Measurements from ENCODE around the gene VGLL4.

VGLL4 gene

DNA sequence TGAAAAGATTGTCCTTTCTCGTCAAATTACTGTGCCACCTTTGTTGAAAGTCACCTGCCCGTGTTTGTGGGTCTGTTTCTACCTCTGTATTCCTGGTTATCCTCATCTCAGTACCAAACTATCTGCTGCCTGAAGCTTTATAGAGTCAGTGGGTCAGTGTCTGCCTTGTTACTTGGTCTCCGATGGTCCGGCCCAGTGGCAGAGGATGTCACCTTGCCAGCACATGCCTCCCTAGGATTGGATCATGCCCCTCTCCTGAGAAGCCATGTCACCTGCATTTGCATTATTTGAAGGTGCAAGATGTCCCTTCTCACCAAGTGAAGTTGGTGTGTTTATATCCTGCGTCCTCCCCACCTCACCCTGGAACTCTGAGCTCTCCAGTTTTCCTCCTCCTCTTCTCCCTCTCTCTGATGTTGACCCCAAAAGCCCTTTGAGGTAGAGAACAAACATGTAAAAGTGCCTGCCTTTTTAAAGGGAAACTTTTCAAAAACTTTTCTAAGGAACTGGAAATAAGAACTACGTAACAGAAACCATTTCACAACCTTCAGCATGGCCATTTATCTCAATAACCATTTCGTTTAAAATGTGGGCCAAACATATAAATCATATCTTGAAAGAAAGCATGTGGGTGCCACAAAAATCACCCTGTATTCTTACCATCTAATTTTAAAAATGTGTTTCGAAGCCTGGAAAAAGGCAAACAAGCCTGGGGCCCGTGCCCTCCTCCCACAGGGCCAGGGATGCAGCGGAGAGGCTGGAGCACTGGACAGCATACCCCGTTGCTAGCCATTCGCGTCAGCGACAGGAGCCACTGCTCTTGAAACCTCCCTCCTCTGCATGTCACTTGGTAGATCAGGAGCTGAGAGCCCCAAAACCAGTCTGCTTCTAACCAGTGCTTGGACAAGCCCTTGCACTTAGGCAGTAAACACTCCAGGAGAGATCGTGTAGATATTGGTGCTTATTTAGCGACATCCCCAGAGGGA lies 102.1 kb downstream of the VGLL4 start:
- no peak for DNase-seq (ENCODE audit: low read depth, low spot score)
- H3K27me3 ChIP-seq (ENCODE audit: insufficient read depth, insufficient read length), result no peaks in the 10 kb centered on the region
- no peaks in the 10 kb centered on the region for H3K36me3 ChIP-seq (ENCODE audit: insufficient read depth, insufficient read length, low read length)
- H3K9me3 ChIP-seq (ENCODE audit: insufficient read depth, low read length), result no peaks in the 10 kb centered on the region
- peaks cover 8% of the 10 kb centered on the region for H3K4me1 ChIP-seq (ENCODE audit: insufficient read depth, insufficient read length)
- no peak overlapping the region for H3K9ac ChIP-seq (ENCODE audit: insufficient read length, low read depth)
- TF ChIP-seq ZNF274 (IDR thresholded peaks at IDR 0.05; ENCODE audit: low read depth, low read length), result no peak
- TF ChIP-seq YY1 (IDR thresholded peaks at IDR 0.05; ENCODE audit: insufficient read depth, insufficient read length), result no peak
- TF ChIP-seq SUZ12 (IDR thresholded peaks at IDR 0.05; ENCODE audit: extremely low read depth, insufficient read depth, insufficient read length), result no peak
- no peak overlapping the region for H3K4me3 ChIP-seq (ENCODE audit: insufficient read length, low read depth)

DNA sequence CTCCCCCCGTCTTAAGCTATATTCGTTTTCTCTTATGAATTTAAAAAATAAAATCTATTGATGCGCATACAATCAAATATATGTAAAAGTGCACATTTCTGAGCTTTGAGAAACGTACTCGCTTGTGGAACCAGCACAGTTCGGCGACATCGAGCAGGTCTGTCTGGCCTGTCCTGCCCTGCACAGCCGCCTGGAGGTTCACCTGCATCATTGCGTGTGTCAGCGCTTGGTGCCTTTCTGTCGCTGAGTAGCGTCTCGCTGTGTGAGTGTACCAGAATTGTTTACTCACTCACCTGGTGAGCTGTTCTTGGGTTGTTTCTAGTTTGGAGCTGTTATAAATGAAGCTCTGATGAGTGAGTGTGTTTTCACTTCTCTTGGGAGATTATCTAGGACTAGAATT lies 104.0 kb downstream of the VGLL4 start:
- Histone ChIP-seq H3K9me3 (ENCODE audit: insufficient read depth, low read length) (no peaks in the 10 kb centered on the region), H3K9ac (ENCODE audit: insufficient read length, low read depth) (no peak overlapping the region), H3K4me1 (ENCODE audit: insufficient read depth, insufficient read length) (peaks cover 3% of the 10 kb centered on the region), H3K4me3 (ENCODE audit: insufficient read length, low read depth) (no peak overlapping the region), H3K36me3 (ENCODE audit: insufficient read depth, insufficient read length, low read length) (no peaks in the 10 kb centered on the region), H3K27me3 (ENCODE audit: insufficient read depth, insufficient read length) (no peaks in the 10 kb centered on the region)
- TF ChIP-seq SUZ12 (IDR thresholded peaks at IDR 0.05; ENCODE audit: extremely low read depth, insufficient read depth, insufficient read length), result no peak
- TF ChIP-seq YY1 (IDR thresholded peaks at IDR 0.05; ENCODE audit: insufficient read depth, insufficient read length), result no peak
- TF ChIP-seq ZNF274 (IDR thresholded peaks at IDR 0.05; ENCODE audit: low read depth, low read length), result no peak
- no peak for DNase-seq (ENCODE audit: low read depth, low spot score)

DNA sequence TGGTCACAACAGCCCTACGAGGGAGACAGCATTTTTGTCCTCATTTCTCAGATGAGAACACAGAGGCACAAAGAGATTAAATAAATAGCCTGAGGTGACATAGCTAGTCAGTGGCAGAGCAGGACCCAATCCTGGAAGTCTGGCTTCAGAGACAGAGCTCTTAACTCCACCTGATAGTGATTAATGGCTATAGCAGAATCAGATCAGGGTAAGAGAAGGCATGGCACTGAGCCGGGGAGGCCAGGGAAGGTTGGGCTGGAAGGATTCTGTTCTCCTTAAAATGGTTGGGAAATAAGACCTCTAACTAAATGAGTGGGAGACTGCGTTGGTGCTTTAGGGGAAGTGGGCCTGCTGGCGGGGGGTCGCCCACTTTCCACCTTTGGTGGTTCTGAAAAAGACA lies 104.5 kb downstream of the VGLL4 start:
- Histone ChIP-seq H3K27me3 (ENCODE audit: insufficient read depth, insufficient read length) (no peaks in the 10 kb centered on the region), H3K9ac (ENCODE audit: insufficient read length, low read depth) (no peak overlapping the region), H3K36me3 (ENCODE audit: insufficient read depth, insufficient read length, low read length) (no peaks in the 10 kb centered on the region), H3K4me1 (ENCODE audit: insufficient read depth, insufficient read length) (peaks cover 5% of the 10 kb centered on the region), H3K9me3 (ENCODE audit: insufficient read depth, low read length) (no peaks in the 10 kb centered on the region), H3K4me3 (ENCODE audit: insufficient read length, low read depth) (no peak overlapping the region)
- DNase-seq (ENCODE audit: low read depth, low spot score), result no peak
- TF ChIP-seq SUZ12 (IDR thresholded peaks at IDR 0.05; ENCODE audit: extremely low read depth, insufficient read depth, insufficient read length) (no peak), YY1 (IDR thresholded peaks at IDR 0.05; ENCODE audit: insufficient read depth, insufficient read length) (no peak), ZNF274 (IDR thresholded peaks at IDR 0.05; ENCODE audit: low read depth, low read length) (no peak)

DNA sequence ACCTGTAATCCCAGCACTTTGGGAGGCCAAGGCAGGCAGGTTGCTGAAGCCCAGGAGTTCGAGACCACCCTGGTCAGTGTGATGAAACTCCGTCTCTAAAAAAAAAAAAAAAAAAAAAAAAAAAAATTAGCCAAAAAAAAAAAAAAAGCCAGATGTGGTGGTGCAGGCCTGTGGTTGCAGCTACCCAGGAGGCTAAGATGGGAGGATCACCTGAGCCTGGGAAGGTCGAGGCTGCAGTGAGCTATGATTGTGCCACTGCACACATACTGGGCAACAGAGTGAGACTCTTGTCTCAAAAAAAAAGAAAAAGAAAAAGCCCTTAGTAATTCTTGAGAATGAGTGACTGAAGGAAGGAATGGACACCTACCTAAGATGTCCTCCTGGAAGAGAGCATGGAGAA lies 105.1 kb downstream of the VGLL4 start:
- no peaks in the 10 kb centered on the region for H3K27me3 ChIP-seq (ENCODE audit: insufficient read depth, insufficient read length)
- TF ChIP-seq SUZ12 (IDR thresholded peaks at IDR 0.05; ENCODE audit: extremely low read depth, insufficient read depth, insufficient read length) (no peak), ZNF274 (IDR thresholded peaks at IDR 0.05; ENCODE audit: low read depth, low read length) (no peak), YY1 (IDR thresholded peaks at IDR 0.05; ENCODE audit: insufficient read depth, insufficient read length) (no peak)
- H3K4me1 ChIP-seq (ENCODE audit: insufficient read depth, insufficient read length), result peaks cover 9% of the 10 kb centered on the region
- H3K9me3 ChIP-seq (ENCODE audit: insufficient read depth, low read length), result no peaks in the 10 kb centered on the region
- no peak overlapping the region for H3K9ac ChIP-seq (ENCODE audit: insufficient read length, low read depth)
- no peaks in the 10 kb centered on the region for H3K36me3 ChIP-seq (ENCODE audit: insufficient read depth, insufficient read length, low read length)
- no peak overlapping the region for H3K4me3 ChIP-seq (ENCODE audit: insufficient read length, low read depth)
- DNase-seq (ENCODE audit: low read depth, low spot score), result no peak

DNA sequence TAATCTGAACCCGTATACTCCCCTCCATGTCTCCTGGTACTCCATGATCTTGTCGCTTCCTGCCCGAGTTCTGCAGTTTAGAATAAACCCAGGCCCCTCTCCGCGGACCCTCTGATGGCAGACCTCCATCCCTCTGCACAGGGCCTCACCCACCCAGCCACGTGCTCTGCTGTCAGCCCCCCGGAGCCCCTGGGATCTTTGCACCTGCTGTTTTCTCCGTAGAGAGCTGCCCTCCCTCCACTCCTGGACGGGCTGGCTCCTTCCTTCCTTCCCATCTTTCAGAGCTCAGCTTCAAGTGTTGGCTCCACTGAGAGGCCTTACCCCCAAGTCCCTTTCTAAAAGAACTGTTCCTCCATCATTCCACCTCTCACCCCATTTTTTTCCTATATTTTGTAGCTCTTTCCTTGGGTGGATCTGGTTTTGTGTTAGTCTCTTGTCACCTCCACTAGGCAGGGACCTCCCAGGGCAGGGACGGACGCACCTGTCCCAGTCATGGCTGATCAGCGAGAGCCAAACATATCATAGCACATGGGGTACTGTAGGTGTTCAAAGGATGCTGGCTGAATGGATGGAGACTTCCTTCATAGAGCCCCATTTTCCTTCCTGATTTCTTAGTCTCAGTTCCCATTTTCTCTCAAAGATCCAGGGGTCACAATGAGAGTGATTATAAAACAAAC lies 106.6 kb downstream of the VGLL4 start:
- DNase-seq (ENCODE audit: low read depth, low spot score), result no peak
- no peaks in the 10 kb centered on the region for H3K27me3 ChIP-seq (ENCODE audit: insufficient read depth, insufficient read length)
- no peaks in the 10 kb centered on the region for H3K36me3 ChIP-seq (ENCODE audit: insufficient read depth, insufficient read length, low read length)
- no peak overlapping the region for H3K4me3 ChIP-seq (ENCODE audit: insufficient read length, low read depth)
- H3K9ac ChIP-seq (ENCODE audit: insufficient read length, low read depth), result no peak overlapping the region
- H3K9me3 ChIP-seq (ENCODE audit: insufficient read depth, low read length), result no peaks in the 10 kb centered on the region
- TF ChIP-seq SUZ12 (IDR thresholded peaks at IDR 0.05; ENCODE audit: extremely low read depth, insufficient read depth, insufficient read length) (no peak), YY1 (IDR thresholded peaks at IDR 0.05; ENCODE audit: insufficient read depth, insufficient read length) (no peak), ZNF274 (IDR thresholded peaks at IDR 0.05; ENCODE audit: low read depth, low read length) (no peak)
- peaks cover 11% of the 10 kb centered on the region for H3K4me1 ChIP-seq (ENCODE audit: insufficient read depth, insufficient read length)

DNA sequence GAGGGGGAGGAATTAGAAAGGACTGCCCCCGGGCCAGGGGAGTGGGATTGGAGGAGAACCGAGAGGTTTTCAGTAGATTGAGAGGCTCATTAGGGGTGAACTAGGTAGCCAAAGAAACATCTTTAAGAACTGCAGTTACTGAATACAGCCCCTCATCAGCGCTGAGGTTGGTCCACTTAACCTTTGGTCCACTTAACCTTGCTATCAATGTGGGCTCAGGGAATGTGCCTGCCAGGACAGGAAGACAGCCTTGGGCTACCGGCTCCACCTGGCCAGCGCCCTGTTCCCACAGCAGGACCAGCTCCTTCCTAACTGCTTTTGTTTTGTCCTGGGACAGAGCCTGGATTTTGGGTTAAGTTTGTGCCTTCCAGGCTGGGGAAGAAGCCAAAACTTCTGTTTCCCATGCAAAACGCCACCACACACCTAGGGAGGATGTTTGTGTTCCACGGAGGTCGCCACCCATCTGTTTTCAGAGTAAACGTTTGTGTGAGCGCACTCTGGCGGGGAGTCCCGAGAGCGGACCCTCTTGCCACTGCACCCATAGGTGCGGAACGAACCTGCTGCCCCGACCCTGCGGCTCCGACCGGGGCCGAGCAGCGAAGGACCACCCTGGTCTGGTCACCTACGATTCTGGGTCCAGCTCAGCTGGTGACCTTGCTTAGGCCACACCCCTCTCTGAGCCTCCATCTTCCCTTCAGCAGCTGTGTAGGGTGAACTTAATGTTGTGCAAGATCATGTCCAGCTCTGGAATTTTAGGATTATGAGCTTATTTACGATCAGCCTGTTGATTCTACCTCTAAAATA lies 107.4 kb downstream of the VGLL4 start:
- no peak for DNase-seq (ENCODE audit: low read depth, low spot score)
- Histone ChIP-seq H3K4me1 (ENCODE audit: insufficient read depth, insufficient read length) (peaks cover 11% of the 10 kb centered on the region), H3K9ac (ENCODE audit: insufficient read length, low read depth) (no peak overlapping the region), H3K4me3 (ENCODE audit: insufficient read length, low read depth) (no peak overlapping the region), H3K9me3 (ENCODE audit: insufficient read depth, low read length) (no peaks in the 10 kb centered on the region), H3K36me3 (ENCODE audit: insufficient read depth, insufficient read length, low read length) (no peaks in the 10 kb centered on the region), H3K27me3 (ENCODE audit: insufficient read depth, insufficient read length) (no peaks in the 10 kb centered on the region)
- TF ChIP-seq SUZ12 (IDR thresholded peaks at IDR 0.05; ENCODE audit: extremely low read depth, insufficient read depth, insufficient read length), result no peak
- no peak for TF ChIP-seq ZNF274 (IDR thresholded peaks at IDR 0.05; ENCODE audit: low read depth, low read length)
- TF ChIP-seq YY1 (IDR thresholded peaks at IDR 0.05; ENCODE audit: insufficient read depth, insufficient read length), result no peak
